Upper lobe of right lung (tissue), 1 donor: ENCODE measurements around the gene RALGAPA1. TPM values are rescaled to one million over a fixed set of nuclear protein-coding genes. Genes with fewer than 3 reads are reported as not detected.
"Not testable (repeated sequence)": the region's sequence is repeated elsewhere in the genome, so short reads cannot be mapped to it uniquely, and the experiment has no call there.

Experiments
- ATAC-seq: fragments of 200-7000 bp; cut with Tn5 transposase; one replicate; pipeline ENCODE4 v1.9.1; 2020; ENCODE audit warnings: mild to moderate bottlenecking, moderate library complexity
- DNase-seq: peaks from one replicate; pipeline ENCODE4 v3.0.0-alpha.2; 2020
- H3K27ac ChIP-seq: fragments of 200-600 bp; one replicate; pipeline ENCODE4 v1.8.0; 2022
- H3K27me3 ChIP-seq: fragments of 200-600 bp; one replicate; pipeline ENCODE4 v1.8.0; 2022; ENCODE audit warnings: mild to moderate bottlenecking
- H3K36me3 ChIP-seq: fragments of 200-600 bp; one replicate; pipeline ENCODE4 v1.8.0; 2022
- H3K4me1 ChIP-seq: fragments of 200-600 bp; one replicate; pipeline ENCODE4 v1.8.0; 2022
- H3K4me3 ChIP-seq: fragments of 200-600 bp; one replicate; pipeline ENCODE4 v1.8.0; 2022; ENCODE audit warnings: mild to moderate bottlenecking
- H3K9me3 ChIP-seq: fragments of 200-600 bp; one replicate; pipeline ENCODE4 v1.8.0; 2022
- intact Hi-C: fragments of 100-400 bp; cut with DNase I; formaldehyde crosslinking; loops from one replicate; pipeline ENCODE4 v1.11.0; 2022
- total RNA-seq: library from RNA; stranded (reverse); fragmentation: NEBNext Ultra II Directional; extraction: Animal tissue kit (Norgen Biotek cat#: 25700); gene quantifications from one replicate; pipeline ENCODE4 v1.2.1, GENCODE V29; 2021
- TF ChIP-seq, protein P1 (sequence below): fragments of 200-600 bp; IDR thresholded peaks from one replicate; pipeline ENCODE4 v1.8.0; 2022; ENCODE audit warnings: antibody characterized with exemption
- donor health status: DM: no; HTN: yes; CAD: no; lungs with severe emphysema.

RALGAPA1 gene
- total RNA-seq, 1 donor from 2014 or later = 58.9 TPM

DNA sequence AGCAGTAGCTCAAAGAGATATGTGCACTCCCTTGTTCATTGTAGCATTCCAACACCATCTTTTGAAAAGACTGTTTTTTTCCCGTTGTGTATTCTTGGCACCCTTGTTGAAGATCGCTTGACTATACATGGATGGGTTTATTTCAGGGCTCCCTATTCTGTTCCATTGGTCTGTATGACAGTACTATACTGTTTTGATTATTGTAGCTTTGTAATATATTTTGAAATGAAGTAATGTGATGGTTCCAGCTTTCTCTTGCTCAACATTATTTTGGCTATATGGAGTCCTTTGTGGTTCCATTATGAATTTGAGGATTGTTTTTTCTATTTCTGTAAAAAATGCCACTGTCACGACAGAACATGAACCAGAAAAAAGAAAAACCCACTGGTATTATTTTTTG is 42.7 kb upstream of the RALGAPA1 start:
- H3K36me3 ChIP-seq = no peaks in the 10 kb centered on the region
- no peak overlapping the region for H3K27ac ChIP-seq
- ATAC-seq (no peak), DNase-seq (no peak)
- intact Hi-C loops = no loop called here
- TF ChIP-seq, protein P1, sequence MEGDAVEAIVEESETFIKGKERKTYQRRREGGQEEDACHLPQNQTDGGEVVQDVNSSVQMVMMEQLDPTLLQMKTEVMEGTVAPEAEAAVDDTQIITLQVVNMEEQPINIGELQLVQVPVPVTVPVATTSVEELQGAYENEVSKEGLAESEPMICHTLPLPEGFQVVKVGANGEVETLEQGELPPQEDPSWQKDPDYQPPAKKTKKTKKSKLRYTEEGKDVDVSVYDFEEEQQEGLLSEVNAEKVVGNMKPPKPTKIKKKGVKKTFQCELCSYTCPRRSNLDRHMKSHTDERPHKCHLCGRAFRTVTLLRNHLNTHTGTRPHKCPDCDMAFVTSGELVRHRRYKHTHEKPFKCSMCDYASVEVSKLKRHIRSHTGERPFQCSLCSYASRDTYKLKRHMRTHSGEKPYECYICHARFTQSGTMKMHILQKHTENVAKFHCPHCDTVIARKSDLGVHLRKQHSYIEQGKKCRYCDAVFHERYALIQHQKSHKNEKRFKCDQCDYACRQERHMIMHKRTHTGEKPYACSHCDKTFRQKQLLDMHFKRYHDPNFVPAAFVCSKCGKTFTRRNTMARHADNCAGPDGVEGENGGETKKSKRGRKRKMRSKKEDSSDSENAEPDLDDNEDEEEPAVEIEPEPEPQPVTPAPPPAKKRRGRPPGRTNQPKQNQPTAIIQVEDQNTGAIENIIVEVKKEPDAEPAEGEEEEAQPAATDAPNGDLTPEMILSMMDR = no peak
- no peaks in the 10 kb centered on the region for H3K4me1 ChIP-seq
- H3K9me3 ChIP-seq = no peaks in the 10 kb centered on the region
- H3K27me3 ChIP-seq = no peaks in the 10 kb centered on the region
- H3K4me3 ChIP-seq = no peak overlapping the region

DNA sequence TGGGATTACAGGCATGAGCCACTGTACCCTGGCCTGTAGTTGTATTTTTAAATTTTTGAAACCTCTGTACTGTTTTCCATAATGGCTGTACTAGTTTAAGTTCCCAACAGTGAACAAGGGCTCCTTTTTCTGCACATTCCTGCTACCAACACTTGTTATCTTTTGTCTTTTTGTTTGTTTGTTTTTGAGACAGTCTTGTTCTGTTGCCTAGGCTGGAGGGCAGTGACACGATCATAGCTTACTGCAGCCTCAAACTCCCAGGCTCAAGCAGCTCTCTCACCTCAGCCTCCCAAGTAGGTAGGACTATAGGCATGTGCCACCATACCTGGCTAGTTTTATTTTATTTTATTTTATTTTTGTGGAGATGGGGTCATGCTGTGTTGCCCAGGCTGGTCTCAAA is 40.0 kb upstream of the RALGAPA1 start:
- ATAC-seq = no peak
- no peaks in the 10 kb centered on the region for H3K27me3 ChIP-seq
- H3K27ac ChIP-seq = no peak overlapping the region
- DNase-seq = no peak
- no peaks in the 10 kb centered on the region for H3K9me3 ChIP-seq
- intact Hi-C loops = no loop called here
- H3K4me3 ChIP-seq = no peak overlapping the region
- peaks cover 15% of the 10 kb centered on the region for H3K36me3 ChIP-seq
- TF ChIP-seq, protein P1 = no peak
- no peaks in the 10 kb centered on the region for H3K4me1 ChIP-seq

DNA sequence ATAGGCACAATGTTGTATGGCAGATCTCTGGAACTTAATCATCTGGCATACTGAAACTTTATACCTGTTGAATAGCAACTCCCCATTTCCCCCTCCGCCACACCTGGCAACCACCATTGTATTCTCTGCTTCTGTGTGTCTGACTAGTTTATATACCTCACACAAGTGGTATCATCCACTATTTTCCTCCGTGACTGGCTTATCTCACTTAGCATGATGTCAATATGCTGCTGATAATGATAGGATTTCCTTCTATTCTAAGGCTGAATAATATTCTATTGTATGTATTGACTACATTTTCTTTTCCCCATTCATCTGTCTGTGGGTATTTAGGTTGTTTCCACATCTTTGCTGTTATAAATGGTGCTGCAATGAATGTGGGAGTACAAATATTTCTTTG is 38.5 kb upstream of the RALGAPA1 start:
- TF ChIP-seq, protein P1 = no peak
- Histone ChIP-seq H3K27me3 (no peaks in the 10 kb centered on the region), H3K36me3 (peaks cover 26% of the 10 kb centered on the region), H3K9me3 (peaks cover under 1% of the 10 kb centered on the region), H3K4me1 (no peaks in the 10 kb centered on the region), H3K4me3 (no peak overlapping the region), H3K27ac (no peak overlapping the region)
- DNase-seq (no peak), ATAC-seq (no peak)
- intact Hi-C loops = no loop called here

DNA sequence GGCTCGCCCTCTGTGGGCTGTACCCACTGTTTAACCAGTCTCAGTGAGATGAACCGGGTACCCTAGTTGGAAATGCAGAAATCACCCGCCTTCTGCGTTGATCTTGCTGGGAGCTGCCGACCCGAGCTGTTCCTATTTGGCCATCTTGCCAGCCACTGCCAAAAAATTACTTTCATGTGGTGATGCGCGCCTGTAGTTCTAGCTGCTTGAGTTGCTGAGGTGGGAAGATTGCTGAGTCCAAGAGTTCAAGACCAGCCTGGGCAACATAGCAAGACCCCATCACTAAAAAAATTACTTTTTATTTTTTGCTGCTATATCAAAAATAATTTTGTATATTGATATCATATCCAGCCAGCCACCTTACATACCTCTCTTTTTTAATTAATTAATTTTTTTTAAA is 35.4 kb upstream of the RALGAPA1 start:
- H3K4me1 ChIP-seq = no peaks in the 10 kb centered on the region
- H3K4me3 ChIP-seq = no peak overlapping the region
- DNase-seq (no peak), ATAC-seq (no peak)
- TF ChIP-seq, protein P1 = no peak
- peaks cover 7% of the 10 kb centered on the region for H3K9me3 ChIP-seq
- intact Hi-C loops = no loop called here
- no peaks in the 10 kb centered on the region for H3K27me3 ChIP-seq
- H3K27ac ChIP-seq = no peak overlapping the region
- H3K36me3 ChIP-seq = peaks cover 26% of the 10 kb centered on the region

DNA sequence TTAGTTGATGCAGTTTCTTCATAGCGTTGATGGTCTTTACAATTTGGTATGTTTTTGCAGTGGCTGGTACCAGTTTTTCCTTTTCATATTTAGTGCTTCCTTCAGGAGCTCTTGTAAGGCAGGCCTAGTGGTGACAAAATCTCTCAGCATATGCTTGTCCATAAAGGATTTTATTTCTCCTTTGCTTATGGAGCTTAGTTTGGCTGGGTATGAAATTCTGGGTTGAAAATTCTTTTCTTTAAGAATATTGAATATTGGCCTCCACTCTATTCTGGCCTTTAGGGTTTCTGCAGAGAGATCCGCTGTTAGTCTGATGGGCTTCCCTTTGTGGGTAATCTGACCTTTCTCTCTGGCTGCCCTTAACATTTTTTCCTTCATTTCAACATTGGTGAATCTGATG is 33.1 kb upstream of the RALGAPA1 start:
- H3K27ac ChIP-seq, ATAC-seq, H3K9me3 ChIP-seq, intact Hi-C loops, DNase-seq, H3K27me3 ChIP-seq, H3K4me3 ChIP-seq, H3K4me1 ChIP-seq: not testable (repeated sequence)
- H3K36me3 ChIP-seq = peaks cover 26% of the 10 kb centered on the region

DNA sequence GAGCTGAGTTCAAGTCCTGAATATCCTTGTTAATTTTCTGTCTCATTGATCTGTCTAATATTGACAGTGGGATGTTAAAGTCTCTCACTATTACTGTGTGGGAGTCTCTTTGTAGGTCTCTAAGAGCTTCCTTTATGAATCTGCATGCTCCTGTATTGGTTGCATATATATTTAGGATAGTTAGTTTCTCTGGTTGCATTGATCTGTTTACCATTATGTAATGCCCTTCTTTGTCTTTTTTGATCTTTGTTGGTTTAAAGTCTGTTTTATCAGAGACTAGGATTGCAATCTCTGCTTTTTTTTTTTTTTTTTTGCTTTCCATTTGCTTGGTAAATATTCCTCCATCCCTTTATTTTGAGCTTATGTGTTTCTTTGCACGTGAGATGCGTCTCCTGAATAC is 32.6 kb upstream of the RALGAPA1 start:
- H3K27me3 ChIP-seq, H3K4me1 ChIP-seq, DNase-seq, intact Hi-C loops, H3K27ac ChIP-seq, H3K9me3 ChIP-seq, H3K4me3 ChIP-seq, ATAC-seq: not testable (repeated sequence)
- peaks cover 29% of the 10 kb centered on the region for H3K36me3 ChIP-seq
